ENCODE results near the gene ADAMTS15.

GRCh38 chr11:130454491-130455252 is 6.2 kb downstream of the ADAMTS15 start:
- TF ChIP-seq CTCF (conservative IDR thresholded peaks at IDR 0.05 in 1 of 2, IDR thresholded peaks at IDR 0.05 in 1 of 2; ENCODE audit: extremely low read depth in 1 of 2, insufficient read depth in 1 of 2, low read depth in 1 of 2, low read length in 2 of 2) (no peak), EZH2 (IDR thresholded peaks at IDR 0.05; ENCODE audit: borderline replicate concordance, low read length) (no peak)

Measured in mammary epithelial cell (primary cell).